A673 (cell line): ENCODE results near the gene BTBD9.

Experiments
- CTCF ChIP-seq: fragments of 300-800, 200-600 bp; sonication (generic); conservative IDR thresholded peaks from 2 replicates; pipeline ENCODE4 v1.5.1; 2017; ENCODE audit warnings: low read depth, mild to moderate bottlenecking, antibody characterized with exemption, low read length, moderate library complexity, mixed read lengths
- EZH2 ChIP-seq: fragments of 200-600 bp; sonication (generic); IDR thresholded peaks from 2 replicates; pipeline ENCODE4 v1.6.1; 2017; ENCODE audit warnings: borderline replicate concordance, low read depth, mild to moderate bottlenecking, mixed read lengths, antibody characterized with exemption, low read length; ENCODE audit not compliant: poor library complexity, severe bottlenecking

- TF ChIP-seq CTCF (no peak), EZH2 (no peak)
These were observed 368.6 kb downstream of the BTBD9 start for GRCh38 chr6:38271081-38271480.
